Adrenal gland (tissue), 12 donors: ENCODE measurements around the gene C10orf53. TPM values are rescaled to one million over a fixed set of nuclear protein-coding genes. Genes with fewer than 3 reads are reported as not detected.

Experiments
- DNase-seq, 7 donors: peaks; one replicate each; pipeline ENCODE4 v3.0.0-alpha.2; 2019 to 2020
- H3K27ac ChIP-seq, 5 donors: fragments of 200-600 bp; sonication (generic) in 4 of 5; 1 replicate in 3 of 5; 2 replicates in 2 of 5; pipeline versions ENCODE4 v1.5.1 to v1.8.0; 2016 to 2020; ENCODE audit warnings: mild to moderate bottlenecking in 1 of 5
- H3K27me3 ChIP-seq: fragments of 200-600 bp; 2 replicates; pipeline ENCODE4 v1.8.0; 2021
- H3K36me3 ChIP-seq, 2 donors: fragments of 200-600 bp; replicated peaks in 1 of 2; 1 replicate in 1 of 2; 2 replicates in 1 of 2; pipeline versions ENCODE4 v1.5.1 to v1.8.0; 2018 to 2022
- H3K4me1 ChIP-seq, 2 donors: fragments of 200-600 bp; replicated peaks in 1 of 2; 1 replicate in 1 of 2; 2 replicates in 1 of 2; pipeline versions ENCODE4 v1.5.1 to v1.8.0; 2018 to 2021
- H3K4me3 ChIP-seq, 4 donors: fragments of 200-600 bp; sonication (generic) in 3 of 4; one replicate each; pipeline ENCODE4 v1.5.1; 2016 to 2018
- H3K9me3 ChIP-seq, 3 donors: fragments of 200-600 bp; sonication (generic) in 1 of 3; replicated peaks in 1 of 3; 1 replicate in 2 of 3; 2 replicates in 1 of 3; pipeline versions ENCODE4 v1.5.1 to v1.8.0; 2016 to 2021
- CTCF ChIP-seq, 6 experiments: fragments of 450-650 bp in 4 of 6; fragments of 200-600 bp in 2 of 6; sonication (generic) in 1 of 6; IDR thresholded peaks; 1 replicate in 5 of 6; 2 replicates in 1 of 6; pipeline versions ENCODE4 v1.5.1 to v1.8.0; 2016 to 2021; ENCODE audit warnings: antibody characterized with exemption in 6 of 6, mild to moderate bottlenecking in 2 of 6, moderate library complexity in 1 of 6
- POLR2A ChIP-seq, 2 donors: fragments of 450-650 bp; IDR thresholded peaks; one replicate each; pipeline ENCODE4 v1.6.1; 2017; ENCODE audit warnings: antibody characterized with exemption in 2 of 2, mild to moderate bottlenecking in 2 of 2, moderate library complexity in 1 of 2
- WGBS, 4 donors: extraction: QIAGEN DNeasy Blood & Tissue Kit in 2 of 4; methylation state at CpG; one replicate each; pipeline versions ENCODE4 v1.1.5 to v1.1.7; 2013 to 2017; 5-methylcytosine and 5-hydroxymethylcytosine counted together
- intact Hi-C, 2 donors: fragments of 100-400 bp; cut with DNase I; formaldehyde crosslinking; loops; one replicate each; pipeline versions ENCODE4 v1.14.1 to v1.15.0; 2022 to 2023
- polyA plus RNA-seq, 3 donors: library from polyadenylated mRNA; stranded (reverse); fragments of 200-250 nt in 2 of 3; fragments of 350-450 nt in 1 of 3; fragmentation: Illumina TruSeq in 1 of 3; extraction: RNeasy Lipid Tissue Mini Kit (QIAGEN cat#74804) in 1 of 3; gene quantifications; one replicate each; pipeline ENCODE4 v1.2.3, GENCODE V29; 2013 to 2014
- total RNA-seq, 9 donors: library from RNA; depleted of rRNA in 4 of 9; stranded (reverse); fragments of >200 nt in 4 of 9; fragments of 120-200 nt in 1 of 9; fragmentation: NEBNext Ultra II Directional in 1 of 9; extraction: Animal tissue kit (Norgen Biotek cat#: 25700) in 1 of 9; gene quantifications; one replicate each; pipeline versions ENCODE4 v1.1.0 to v1.2.4, GENCODE V29; 2013 to 2023
- donor health status: healthy with polysubstance abuse.
- donor health status: Bipolar disorder and iron deficiency.
- donor health status: DM: yes; HTN: yes; CAD: no.
- donor health status: DM: no; HTN: no; CAD: no.
- donor health status: DM: no; HTN: no; CAD: no.
- donor health status: DM: yes; HTN: yes; CAD: no.

Gene C10orf53
- total and polyA plus RNA-seq, 12 donors, result not detected

DNA sequence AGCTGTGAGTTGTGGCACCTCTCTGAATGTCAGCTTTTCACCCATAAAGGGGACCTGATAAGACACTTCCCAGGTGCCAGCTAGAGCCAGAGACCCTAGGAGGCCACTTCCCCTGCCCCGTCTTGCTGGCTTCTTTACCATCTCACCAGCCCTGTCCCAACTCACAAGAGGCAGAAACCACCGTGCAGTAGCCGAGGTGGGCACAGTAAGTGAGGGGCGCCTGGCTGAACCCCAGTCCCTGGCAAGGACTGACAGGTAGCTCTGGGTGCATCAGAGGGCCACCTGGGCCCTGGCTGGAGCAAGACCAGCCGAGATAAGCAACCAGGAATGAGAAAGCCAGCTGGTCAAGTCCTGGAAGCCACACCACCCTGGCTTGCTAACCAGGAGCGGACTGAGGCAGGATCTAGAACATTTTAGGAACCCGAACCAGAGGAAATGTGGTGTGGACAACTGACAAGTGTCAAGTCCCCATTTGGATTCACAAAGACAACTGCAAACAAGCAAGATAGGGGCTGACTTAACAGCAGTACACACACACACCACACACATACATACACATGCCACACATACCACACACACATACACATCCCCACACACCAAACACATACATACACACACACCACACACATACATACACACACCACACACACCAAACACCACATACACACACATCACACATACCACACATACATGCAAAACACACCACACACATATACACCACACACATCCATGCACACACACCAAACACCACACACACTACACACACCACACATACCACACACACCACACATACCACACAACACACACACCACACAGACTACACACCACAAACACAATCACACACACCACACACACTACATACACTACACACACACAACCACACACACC is 61.9 kb downstream of the C10orf53 start:
- H3K4me1 ChIP-seq, result no peaks in the 10 kb centered on the region
- no peaks in the 10 kb centered on the region for H3K9me3 ChIP-seq
- DNase-seq, result peak in 1 of 7 donors; percentile 34
- intact Hi-C loops, result no loop called here
- H3K27me3 ChIP-seq, result no peaks in the 10 kb centered on the region
- H3K36me3 ChIP-seq, result no peaks in the 10 kb centered on the region
- 80 to 98% (median 85%) methylated on average over 4 to 7 of the region's 7 CpGs for WGBS, 4 donors
- no peak overlapping the region for H3K4me3 ChIP-seq
- TF ChIP-seq CTCF (IDR thresholded peaks at IDR 0.05) (no peak), POLR2A (IDR thresholded peaks at IDR 0.05) (no peak)
- H3K27ac ChIP-seq, result no peak overlapping the region

- no peak overlapping the region for H3K4me3 ChIP-seq
- WGBS, 4 donors, result 85 to 96% (median 87%) methylated on average over 5 to 23 of the region's 23 CpGs
- no peaks in the 10 kb centered on the region for H3K36me3 ChIP-seq
- H3K9me3 ChIP-seq, result no peaks in the 10 kb centered on the region
- intact Hi-C loops, result no loop called here
- peak in 1 of 7 donors; percentile 42 for DNase-seq
- TF ChIP-seq CTCF (IDR thresholded peaks at IDR 0.05) (no peak), POLR2A (IDR thresholded peaks at IDR 0.05) (no peak)
- H3K27me3 ChIP-seq, result no peaks in the 10 kb centered on the region
- H3K4me1 ChIP-seq, result no peaks in the 10 kb centered on the region
- no peak overlapping the region for H3K27ac ChIP-seq
These were observed 63.4 kb downstream of the C10orf53 start for GRCh38 chr10:49742683-49743463.

- no peak overlapping the region for H3K27ac ChIP-seq
- 76 to 92% (median 87%) methylated on average over 4 to 19 of the region's 19 CpGs for WGBS, 4 donors
- no peak overlapping the region for H3K4me3 ChIP-seq
- intact Hi-C loops, result no loop called here
- H3K36me3 ChIP-seq, result no peaks in the 10 kb centered on the region
- H3K4me1 ChIP-seq, result no peaks in the 10 kb centered on the region
- TF ChIP-seq POLR2A (IDR thresholded peaks at IDR 0.05), result no peak
- TF ChIP-seq CTCF (IDR thresholded peaks at IDR 0.05), result no peak
- no peaks in the 10 kb centered on the region for H3K9me3 ChIP-seq
- peak in 2 of 7 donors; percentile 10 to 35 for DNase-seq
- H3K27me3 ChIP-seq, result no peaks in the 10 kb centered on the region
These were observed 64.1 kb downstream of the C10orf53 start for GRCh38 chr10:49743464-49744075.
